HEK293T (cell line): ENCODE data around the gene SPATA2.

Source experiments
- BHLHE40 ChIP-seq: fragments of 450-650 bp; IDR thresholded peaks from 2 replicates; pipeline ENCODE4 v1.6.1; 2016; ENCODE audit warnings: mild to moderate bottlenecking, moderate library complexity, borderline replicate concordance
- ELF4 ChIP-seq: fragments of 450-650 bp; IDR thresholded peaks from 2 replicates; pipeline ENCODE4 v1.6.1; 2017; ENCODE audit warnings: antibody characterized with exemption
- FOXA1 ChIP-seq: fragments of 450-650 bp; IDR thresholded peaks from 2 replicates; pipeline ENCODE4 v1.6.1; 2016; ENCODE audit warnings: mild to moderate bottlenecking
- FOXK2 ChIP-seq: fragments of 450-650 bp; IDR thresholded peaks from 2 replicates; pipeline ENCODE4 v1.6.1; 2016; ENCODE audit warnings: mild to moderate bottlenecking
- FOXM1 ChIP-seq: fragments of 450-650 bp; IDR thresholded peaks from 2 replicates; pipeline ENCODE4 v1.6.1; 2017; ENCODE audit warnings: mild to moderate bottlenecking, borderline replicate concordance
- HDGF ChIP-seq: fragments of 450-650 bp; IDR thresholded peaks from 2 replicates; pipeline ENCODE4 v1.6.1; 2017; ENCODE audit warnings: antibody characterized with exemption, borderline replicate concordance
- L3MBTL2 ChIP-seq: fragments of 450-650 bp; conservative IDR thresholded peaks from 2 replicates; pipeline ENCODE4 v1.6.1; 2016; ENCODE audit warnings: mild to moderate bottlenecking
- LEF1 ChIP-seq: fragments of 450-650 bp; IDR thresholded peaks from 2 replicates; pipeline ENCODE4 v1.6.1; 2017; ENCODE audit warnings: mild to moderate bottlenecking, borderline replicate concordance
- PKNOX1 ChIP-seq: fragments of 450-650 bp; IDR thresholded peaks from 2 replicates; pipeline ENCODE4 v1.6.1; 2016
- SUZ12 ChIP-seq: fragments of 450-650 bp; IDR thresholded peaks from 2 replicates; pipeline ENCODE4 v1.6.1; 2016; ENCODE audit warnings: mild to moderate bottlenecking
- TARDBP ChIP-seq: fragments of 450-650 bp; IDR thresholded peaks from 2 replicates; pipeline ENCODE4 v1.6.1; 2016

GRCh38 chr20:49877386-49877921 lies 37.9 kb downstream of the SPATA2 start:
- TF ChIP-seq FOXA1 (no peak), SUZ12 (no peak), HDGF (no peak), TARDBP (no peak), FOXM1 (no peak), ELF4 (no peak), FOXK2 (no peak), PKNOX1 (no peak), BHLHE40 (no peak), L3MBTL2 (no peak), LEF1 (no peak)
